IMR-90 (cell line): ENCODE measurements around the gene DVL1. TPM values are rescaled to one million over a fixed set of nuclear protein-coding genes. Genes with fewer than 3 reads are reported as not detected.
A peak's percentile ranks its signal among the peaks of the same experiment; 100 is the strongest.

ENCODE experiments used
- ATAC-seq: fragments of 200-7000 bp; cut with Tn5 transposase; 2 replicates; pipeline ENCODE4 v1.9.1; 2020; ENCODE audit warnings: low read depth, mild to moderate bottlenecking, moderate library complexity
- BruUV-seq: library from RNA; stranded (reverse); fragments of 400-500 nt; replicated peaks from 2 replicates; lab custom pipeline; 2021; lab: Mats Ljungman, UMichigan
- CTCF ChIA-PET: fragments of 300-600 bp; formaldehyde crosslinking; extraction: SDS; loops from one replicate; lab custom pipeline; 2021; ENCODE audit warnings: antibody characterized with exemption; lab: Yijun Ruan, JAX
- POLR2A ChIA-PET: fragments of 300-600 bp; sonication (Branson Sonifier 250); formaldehyde crosslinking; loops from one replicate; lab custom pipeline; 2022; ENCODE audit warnings: antibody characterized with exemption; ENCODE audit not compliant: unreplicated experiment; lab: Charles Lee
- DNase-seq: peaks from one replicate; pipeline ENCODE4 v3.0.0; 2013
- H2AFZ ChIP-seq: replicated peaks from 2 replicates; pipeline ENCODE3; 2013; ENCODE audit warnings: low read length, mild to moderate bottlenecking; ENCODE audit not compliant: poor library complexity
- H2AK5ac ChIP-seq: 2 replicates; pipeline ENCODE4 v1.6.1; 2013; ENCODE audit warnings: low read depth, low read length, inconsistent platforms
- H2AK9ac ChIP-seq: replicated peaks from 2 replicates; pipeline ENCODE3; 2013; ENCODE audit warnings: mild to moderate bottlenecking, low read depth, low read length, moderate library complexity; ENCODE audit not compliant: poor library complexity
- H2BK120ac ChIP-seq: 2 replicates; pipeline ENCODE4 v1.6.1; 2013; ENCODE audit warnings: low read depth, low read length, inconsistent platforms
- H2BK15ac ChIP-seq: 3 replicates; pipeline ENCODE4 v1.6.1; 2013; ENCODE audit warnings: low read depth, low read length, inconsistent platforms
- H2BK20ac ChIP-seq: 2 replicates; pipeline ENCODE4 v1.6.1; 2013; ENCODE audit warnings: low read depth, mild to moderate bottlenecking, inconsistent platforms, low read length, moderate library complexity
- H2BK5ac ChIP-seq: 2 replicates; pipeline ENCODE4 v1.6.1; 2013; ENCODE audit warnings: mild to moderate bottlenecking, low read depth, low read length, inconsistent platforms; ENCODE audit not compliant: poor library complexity, severe bottlenecking
- H3K14ac ChIP-seq: replicated peaks from 2 replicates; pipeline ENCODE4 v1.6.1; 2013; ENCODE audit warnings: low read depth, low read length, inconsistent platforms
- H3K18ac ChIP-seq: 2 replicates; pipeline ENCODE4 v1.6.1; 2013; ENCODE audit warnings: low read depth, low read length, control low read depth
- H3K23ac ChIP-seq: 2 replicates; pipeline ENCODE4 v1.6.1; 2013; ENCODE audit warnings: low read depth, low read length, inconsistent platforms
- H3K27ac ChIP-seq: 2 replicates; pipeline ENCODE4 v1.5.1; 2013; ENCODE audit warnings: mild to moderate bottlenecking, control low read depth, low read length; ENCODE audit not compliant: insufficient read depth
- H3K27me3 ChIP-seq: 2 replicates; pipeline ENCODE4 v1.6.1; 2013; ENCODE audit warnings: low read length; ENCODE audit not compliant: control insufficient read depth, insufficient read depth
- H3K36me3 ChIP-seq: 2 replicates; pipeline ENCODE4 v1.6.1; 2013; ENCODE audit warnings: low read length, mixed read lengths; ENCODE audit not compliant: control insufficient read depth, insufficient read depth
- H3K4ac ChIP-seq: 2 replicates; pipeline ENCODE4 v1.6.1; 2013; ENCODE audit warnings: low read depth, low read length, inconsistent platforms
- H3K4me1 ChIP-seq: 2 replicates; pipeline ENCODE4 v1.6.1; 2013; ENCODE audit warnings: low read length, mixed read lengths; ENCODE audit not compliant: control insufficient read depth, insufficient read depth
- H3K4me2 ChIP-seq: 2 replicates; pipeline ENCODE4 v1.6.1; 2013; ENCODE audit warnings: low read depth, mild to moderate bottlenecking, control low read depth, low read length, moderate library complexity
- H3K4me3 ChIP-seq: 2 replicates; pipeline ENCODE4 v1.5.1; 2013; ENCODE audit warnings: low read depth, mild to moderate bottlenecking, control low read depth, low read length, moderate library complexity; ENCODE audit not compliant: insufficient read depth
- H3K56ac ChIP-seq: 2 replicates; pipeline ENCODE4 v1.6.1; 2013; ENCODE audit warnings: low read length, inconsistent platforms; ENCODE audit not compliant: insufficient read depth; ENCODE audit errors: extremely low read depth
- H3K79me1 ChIP-seq, 2 experiments: 2 replicates each; pipeline ENCODE4 v1.6.1; 2013; ENCODE audit warnings: low read length in 2 of 2, inconsistent platforms in 1 of 2, low read depth in 1 of 2
- H3K9ac ChIP-seq: 2 replicates; pipeline ENCODE4 v1.6.1; 2013; ENCODE audit warnings: low read depth, low read length, control low read depth
- H3K9me1 ChIP-seq: 2 replicates; pipeline ENCODE4 v1.6.1; 2013; ENCODE audit warnings: low read length, inconsistent platforms; ENCODE audit not compliant: insufficient read depth
- H3K9me3 ChIP-seq: 2 replicates; pipeline ENCODE4 v1.6.1; 2013; ENCODE audit warnings: low read length; ENCODE audit not compliant: control insufficient read depth, insufficient read depth
- H4K20me1 ChIP-seq: 2 replicates; pipeline ENCODE4 v1.6.1; 2013; ENCODE audit warnings: low read length, inconsistent platforms; ENCODE audit not compliant: insufficient read depth
- H4K5ac ChIP-seq: 2 replicates; pipeline ENCODE4 v1.6.1; 2013; ENCODE audit warnings: mild to moderate bottlenecking, low read depth, low read length, control low read depth
- H4K8ac ChIP-seq, 2 experiments: 2 replicates each; pipeline ENCODE4 v1.6.1; 2013; ENCODE audit warnings: low read depth in 2 of 2, low read length in 2 of 2, control low read depth in 1 of 2, inconsistent platforms in 1 of 2
- H4K91ac ChIP-seq: 2 replicates; pipeline ENCODE4 v1.6.1; 2013; ENCODE audit warnings: low read depth, low read length, inconsistent platforms; ENCODE audit not compliant: insufficient read depth
- BHLHE40 ChIP-seq: fragments of 150-350 bp; IDR thresholded peaks from 2 replicates; pipeline ENCODE4 v1.6.1; 2016; ENCODE audit warnings: mild to moderate bottlenecking, low read depth, low read length
- CHD1 ChIP-seq: IDR thresholded peaks from 2 replicates; pipeline ENCODE4 v1.6.1; 2012; ENCODE audit warnings: low read depth, low read length, improper control_type of control experiment
- FOS ChIP-seq: fragments of 150-350 bp; IDR thresholded peaks from 2 replicates; pipeline ENCODE4 v1.6.1; 2016; ENCODE audit warnings: low read depth, low read length
- MAFK ChIP-seq: IDR thresholded peaks from 2 replicates; pipeline ENCODE4 v1.6.1; 2012; ENCODE audit warnings: low read depth, low read length, improper control_type of control experiment
- MAZ ChIP-seq: IDR thresholded peaks from 2 replicates; pipeline ENCODE4 v1.6.1; 2012; ENCODE audit warnings: low read depth, mild to moderate bottlenecking, low read length, improper control_type of control experiment, moderate library complexity, borderline replicate concordance
- MXI1 ChIP-seq: IDR thresholded peaks from 2 replicates; pipeline ENCODE4 v1.6.1; 2012; ENCODE audit warnings: low read depth, mild to moderate bottlenecking, low read length, moderate library complexity, borderline replicate concordance
- POLR2A ChIP-seq: IDR thresholded peaks from 2 replicates; pipeline ENCODE4 v1.6.1; 2012; ENCODE audit warnings: mild to moderate bottlenecking, low read depth, low read length
- RCOR1 ChIP-seq: IDR thresholded peaks from 2 replicates; pipeline ENCODE4 v1.6.1; 2012; ENCODE audit warnings: mild to moderate bottlenecking, low read length, improper control_type of control experiment; ENCODE audit not compliant: insufficient replicate concordance
- SMC3 ChIP-seq: fragments of 150-350 bp; IDR thresholded peaks from 2 replicates; pipeline ENCODE4 v1.6.1; 2016; ENCODE audit warnings: low read depth, mild to moderate bottlenecking, antibody characterized with exemption, low read length, moderate library complexity
- USF2 ChIP-seq: fragments of 150-350 bp; IDR thresholded peaks from 2 replicates; pipeline ENCODE4 v1.6.1; 2017; ENCODE audit warnings: mild to moderate bottlenecking, antibody characterized with exemption, low read length, low read depth
- WGBS, 2 experiments: methylation state at CpG; one replicate each; pipeline versions ENCODE4 v1.1.5 to v1.1.7; 2013; ENCODE audit warnings: missing lambda C conversion rate in 2 of 2; ENCODE audit not compliant: insufficient read length in 1 of 2; ENCODE audit errors: extremely low coverage in 2 of 2; 5-methylcytosine and 5-hydroxymethylcytosine counted together
- dilution Hi-C: fragments of 300-500 bp; cut with HindIII; formaldehyde crosslinking; loops from one replicate; pipeline ENCODE4 v1.14.3; 2018; ENCODE audit warnings: low sequenced_read_pairs; ENCODE audit not compliant: unreplicated experiment
- in situ Hi-C: fragments of 300-500 bp; cut with MboI; formaldehyde crosslinking; loops from 3 replicates; pipeline ENCODE4 v1.14.3; 2019; ENCODE audit warnings: low sequenced_read_pairs, inconsistent platforms, mixed read lengths
- intact Hi-C: fragments of 100-400 bp; cut with micrococcal nuclease; formaldehyde crosslinking; loops from 2 replicates; pipeline ENCODE4 v1.10.0; 2022
- polyA plus RNA-seq, 3 experiments: library from polyadenylated mRNA; depleted of rRNA; stranded (reverse); fragments of >200 nt; gene quantifications; 2 replicates each; pipeline ENCODE4 v1.2.3, GENCODE V29; 2012; ENCODE audit warnings: low replicate concordance in 1 of 3
- total RNA-seq: library from RNA; depleted of rRNA; stranded (reverse); fragments of >200 nt; gene quantifications from 2 replicates; pipeline ENCODE4 v1.2.3, GENCODE V29; 2012
- TF ChIP-seq, protein P1 (sequence below): fragments of 150-350 bp; IDR thresholded peaks from 2 replicates; pipeline ENCODE4 v1.6.1; 2016; ENCODE audit warnings: low read depth, mild to moderate bottlenecking, low read length, moderate library complexity, borderline replicate concordance

Gene DVL1
- total and polyA plus RNA-seq, 2 of the 4 experiments (the other 2 are of a cell fraction): 27.2 to 35.9 TPM

GRCh38 chr1:1286313-1287261, 62.6 kb downstream of the DVL1 start:
- CTCF ChIA-PET: no interaction called here
- H3K23ac ChIP-seq: no peak overlapping the region
- no peak overlapping the region for H2AK5ac ChIP-seq
- H3K18ac ChIP-seq: no peak overlapping the region
- H4K8ac ChIP-seq: no peak overlapping the region
- H4K20me1 ChIP-seq: peaks cover 1% of the 10 kb centered on the region; the same call in 1 of the 2 replicates
- H3K9me3 ChIP-seq: no peaks in the 10 kb centered on the region
- no peak overlapping the region for H3K4me2 ChIP-seq
- H2BK5ac ChIP-seq: no peak overlapping the region
- H3K4me3 ChIP-seq: no peak overlapping the region
- H3K27ac ChIP-seq: no peak overlapping the region
- in situ Hi-C loops: no loop called here
- H4K91ac ChIP-seq: no peak overlapping the region
- H3K4ac ChIP-seq: no peak overlapping the region
- H2BK15ac ChIP-seq: no peak overlapping the region
- no peak overlapping the region for H3K14ac ChIP-seq
- no peaks in the 10 kb centered on the region for H3K27me3 ChIP-seq
- ATAC-seq (no peak), DNase-seq (no peak)
- H2BK20ac ChIP-seq: no peak overlapping the region
- no peaks in the 10 kb centered on the region; the same call in 1 of the 2 replicates for H3K36me3 ChIP-seq
- no peak overlapping the region for H2BK120ac ChIP-seq
- H3K56ac ChIP-seq: no peak overlapping the region
- no peak overlapping the region for H3K9ac ChIP-seq
- intact Hi-C loops: no loop called here
- TF ChIP-seq USF2 (no peak), BHLHE40 (no peak), FOS (no peak), MXI1 (no peak), SMC3 (no peak), CHD1 (no peak), MAFK (no peak), RCOR1 (no peak), POLR2A (no peak), MAZ (no peak)
- TF ChIP-seq, protein P1, sequence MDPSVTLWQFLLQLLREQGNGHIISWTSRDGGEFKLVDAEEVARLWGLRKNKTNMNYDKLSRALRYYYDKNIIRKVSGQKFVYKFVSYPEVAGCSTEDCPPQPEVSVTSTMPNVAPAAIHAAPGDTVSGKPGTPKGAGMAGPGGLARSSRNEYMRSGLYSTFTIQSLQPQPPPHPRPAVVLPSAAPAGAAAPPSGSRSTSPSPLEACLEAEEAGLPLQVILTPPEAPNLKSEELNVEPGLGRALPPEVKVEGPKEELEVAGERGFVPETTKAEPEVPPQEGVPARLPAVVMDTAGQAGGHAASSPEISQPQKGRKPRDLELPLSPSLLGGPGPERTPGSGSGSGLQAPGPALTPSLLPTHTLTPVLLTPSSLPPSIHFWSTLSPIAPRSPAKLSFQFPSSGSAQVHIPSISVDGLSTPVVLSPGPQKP: no peak
- peaks cover 6% of the 10 kb centered on the region; the same call in 1 of the 2 replicates for H3K4me1 ChIP-seq
- H3K79me1 ChIP-seq: no peaks in the 10 kb centered on the region
- dilution Hi-C loops: no loop called here
- H2AK9ac ChIP-seq: peak overlapping the region; percentile 42
- no peak overlapping the region for H4K5ac ChIP-seq
- 84% methylated on average over 8 of the region's 50 CpGs; no CpG with 5 or more reads in 1 of the 2 experiments for WGBS, 2 experiments
- H2AFZ ChIP-seq: no peak overlapping the region
- peaks cover 4% of the 10 kb centered on the region; the same call in 1 of the 2 replicates for H3K9me1 ChIP-seq
- BruUV-seq: no TSS peak
- POLR2A ChIA-PET: no interaction called here
